ENCODE data around the gene BUD23.
"Not testable (repeated sequence)": the region's sequence is repeated elsewhere in the genome, so short reads cannot be mapped to it uniquely, and the experiment has no call there.

BUD23 gene

GRCh38 chr7:73716318-73716890 lies 33.0 kb downstream of the BUD23 start:
- no peak for DNase-seq (ENCODE audit: low read depth)
- H3K4me3 ChIP-seq (ENCODE audit: low read depth, low read length): no peak overlapping the region

- peak overlapping the region; percentile 81 for H3K4me3 ChIP-seq (ENCODE audit: low read depth, low read length)
Observed at GRCh38 chr7:73717025-73717807, 33.8 kb downstream of the BUD23 start.

GRCh38 chr7:73717991-73718405 lies 34.6 kb downstream of the BUD23 start:
- DNase-seq (ENCODE audit: low read depth): peak; percentile 81

More at GRCh38 chr7:73717025-73717807, 33.8 kb downstream of the BUD23 start:
- no peak for DNase-seq (ENCODE audit: low read depth)

GRCh38 chr7:73718438-73718881 lies 35.1 kb downstream of the BUD23 start:
- no peak for DNase-seq (ENCODE audit: low read depth)

More at GRCh38 chr7:73717991-73718405, 34.6 kb downstream of the BUD23 start:
- peak overlapping the region; percentile 81 for H3K4me3 ChIP-seq (ENCODE audit: low read depth, low read length)

GRCh38 chr7:73718905-73719805 lies 35.8 kb downstream of the BUD23 start, which contains the start of gene STX1A:
TSS of gene STX1A (minus strand) at chr7:73719669. CDS start at chr7:73719631, 38 bp downstream.
- DNase-seq (ENCODE audit: low read depth): no peak
- peak within 1 kb of the TSS; percentile 81 for H3K4me3 ChIP-seq (ENCODE audit: low read depth, low read length)

More at GRCh38 chr7:73718438-73718881, 35.1 kb downstream of the BUD23 start:
- H3K4me3 ChIP-seq (ENCODE audit: low read depth, low read length): peak overlapping the region; percentile 81

- peak overlapping the region; percentile 37 for H3K4me3 ChIP-seq (ENCODE audit: low read depth, low read length)
- DNase-seq (ENCODE audit: low read depth): no peak
Observed at GRCh38 chr7:73719806-73720169, 36.4 kb downstream of the BUD23 start.

- H3K4me3 ChIP-seq (ENCODE audit: low read depth, low read length); DNase-seq (ENCODE audit: low read depth): not testable (repeated sequence)
Observed at GRCh38 chr7:73720443-73720842, 37.0 kb downstream of the BUD23 start.

- H3K4me3 ChIP-seq (ENCODE audit: low read depth, low read length): no peak overlapping the region
- DNase-seq (ENCODE audit: low read depth): no peak
Observed at GRCh38 chr7:73721377-73721817, 38.0 kb downstream of the BUD23 start.

GRCh38 chr7:73722182-73722581 lies 38.8 kb downstream of the BUD23 start:
- not testable (repeated sequence) for H3K4me3 ChIP-seq (ENCODE audit: low read depth, low read length); DNase-seq (ENCODE audit: low read depth)

GRCh38 chr7:73722785-73723184 lies 39.4 kb downstream of the BUD23 start:
- H3K4me3 ChIP-seq (ENCODE audit: low read depth, low read length): no peak overlapping the region
- DNase-seq (ENCODE audit: low read depth): no peak

GRCh38 chr7:73723813-73724212 lies 40.4 kb downstream of the BUD23 start:
- no peak for DNase-seq (ENCODE audit: low read depth)
- H3K4me3 ChIP-seq (ENCODE audit: low read depth, low read length): no peak overlapping the region

GRCh38 chr7:73726083-73726466 lies 42.7 kb downstream of the BUD23 start:
- DNase-seq (ENCODE audit: low read depth): no peak
- no peak overlapping the region for H3K4me3 ChIP-seq (ENCODE audit: low read depth, low read length)

GRCh38 chr7:73727952-73728351 lies 44.6 kb downstream of the BUD23 start:
- no peak overlapping the region for H3K4me3 ChIP-seq (ENCODE audit: low read depth, low read length)
- no peak for DNase-seq (ENCODE audit: low read depth)

- H3K4me3 ChIP-seq (ENCODE audit: low read depth, low read length): no peak overlapping the region
- DNase-seq (ENCODE audit: low read depth): no peak
Observed at GRCh38 chr7:73728551-73728950, 45.2 kb downstream of the BUD23 start.

GRCh38 chr7:73730485-73730884 lies 47.1 kb downstream of the BUD23 start:
- H3K4me3 ChIP-seq (ENCODE audit: low read depth, low read length): no peak overlapping the region
- no peak for DNase-seq (ENCODE audit: low read depth)

- no peak for DNase-seq (ENCODE audit: low read depth)
- no peak overlapping the region for H3K4me3 ChIP-seq (ENCODE audit: low read depth, low read length)
Observed at GRCh38 chr7:73732397-73732796, 49.0 kb downstream of the BUD23 start.

GRCh38 chr7:73734619-73735527 lies 51.5 kb downstream of the BUD23 start:
- no peak overlapping the region for H3K4me3 ChIP-seq (ENCODE audit: low read depth, low read length)
- DNase-seq (ENCODE audit: low read depth): no peak

GRCh38 chr7:73735528-73735905 lies 52.1 kb downstream of the BUD23 start:
- DNase-seq (ENCODE audit: low read depth): no peak
- no peak overlapping the region for H3K4me3 ChIP-seq (ENCODE audit: low read depth, low read length)

GRCh38 chr7:73736885-73737284 lies 53.5 kb downstream of the BUD23 start:
- no peak overlapping the region for H3K4me3 ChIP-seq (ENCODE audit: low read depth, low read length)
- no peak for DNase-seq (ENCODE audit: low read depth)

Data from skeletal muscle cell (primary cell).